DMS153 treated with DMSO at 0.1 percent for 48 hours (cell line): Measurements from ENCODE around the gene SPTSSB.

ENCODE experiments used
- DNase-seq: peaks from one replicate; lab custom pipeline; 2025; ENCODE audit not compliant: unreplicated experiment; lab: John Stamatoyannopoulos, UW

Gene SPTSSB

GRCh38 chr3:161339517-161340500 is 31.5 kb downstream of the SPTSSB start:
- no peak for DNase-seq

GRCh38 chr3:161337311-161337710 is 34.0 kb downstream of the SPTSSB start:
- DNase-seq = no peak

GRCh38 chr3:161336661-161337060 is 34.7 kb downstream of the SPTSSB start:
- no peak for DNase-seq

GRCh38 chr3:161333696-161334095 is 37.6 kb downstream of the SPTSSB start:
- no peak for DNase-seq

GRCh38 chr3:161332792-161333191 is 38.5 kb downstream of the SPTSSB start:
- DNase-seq = no peak

- DNase-seq = no peak
These were observed 46.3 kb downstream of the SPTSSB start for GRCh38 chr3:161325059-161325458.

GRCh38 chr3:161323926-161324621 is 47.2 kb downstream of the SPTSSB start:
- no peak for DNase-seq

- no peak for DNase-seq
These were observed 48.3 kb downstream of the SPTSSB start for GRCh38 chr3:161322781-161323568.

GRCh38 chr3:161320837-161321236 is 50.5 kb downstream of the SPTSSB start:
- DNase-seq = no peak

GRCh38 chr3:161319867-161320266 is 51.5 kb downstream of the SPTSSB start:
- no peak for DNase-seq

- DNase-seq = no peak
These were observed 54.2 kb downstream of the SPTSSB start for GRCh38 chr3:161317077-161317476.

GRCh38 chr3:161316006-161316689 is 55.2 kb downstream of the SPTSSB start:
- DNase-seq = no peak

GRCh38 chr3:161314836-161315395 is 56.4 kb downstream of the SPTSSB start:
- DNase-seq = no peak

- DNase-seq = no peak
These were observed 60.5 kb downstream of the SPTSSB start for GRCh38 chr3:161310649-161311423.

GRCh38 chr3:161305095-161305991 is 66.0 kb downstream of the SPTSSB start:
- no peak for DNase-seq

GRCh38 chr3:161296814-161297213 is 74.5 kb downstream of the SPTSSB start:
- no peak for DNase-seq

GRCh38 chr3:161295325-161295724 is 76.0 kb downstream of the SPTSSB start:
- DNase-seq = no peak
